Right lobe of liver (tissue), 6 donors: ENCODE results near the gene SPATA9. TPM values are rescaled to one million over a fixed set of nuclear protein-coding genes. Genes with fewer than 3 reads are reported as not detected.
"Not testable (repeated sequence)": the region's sequence is repeated elsewhere in the genome, so short reads cannot be mapped to it uniquely, and the experiment has no call there.

Experiments used
- ATAC-seq, 4 donors: fragments of 200-7000 bp; cut with Tn5 transposase; one replicate each; pipeline ENCODE4 v1.9.1; 2020; ENCODE audit warnings: mild to moderate bottlenecking in 4 of 4, moderate library complexity in 4 of 4
- DNase-seq, 3 donors: peaks; one replicate each; pipeline ENCODE4 v3.0.0-alpha.2; 2020
- H3K27ac ChIP-seq, 3 donors: fragments of 200-600 bp; one replicate each; pipeline ENCODE4 v1.8.0; 2022
- H3K27me3 ChIP-seq, 2 donors: fragments of 200-600 bp; one replicate each; pipeline ENCODE4 v1.8.0; 2022
- H3K36me3 ChIP-seq, 4 donors: fragments of 200-600 bp; sonication (generic) in 1 of 4; one replicate each; pipeline versions ENCODE4 v1.5.1 to v1.8.0; 2017 to 2022; ENCODE audit warnings: control low read depth in 1 of 4
- H3K4me1 ChIP-seq, 4 donors: fragments of 200-600 bp; sonication (generic) in 1 of 4; one replicate each; pipeline versions ENCODE4 v1.5.1 to v1.8.0; 2017 to 2022; ENCODE audit warnings: control low read depth in 1 of 4
- H3K4me3 ChIP-seq, 3 donors: fragments of 200-600 bp; one replicate each; pipeline ENCODE4 v1.8.0; 2022
- H3K9me3 ChIP-seq, 4 donors: fragments of 200-600 bp; sonication (generic) in 1 of 4; one replicate each; pipeline versions ENCODE4 v1.5.1 to v1.8.0; 2017 to 2022; ENCODE audit warnings: control low read depth in 1 of 4
- POLR2A ChIP-seq: fragments of 450-650 bp; IDR thresholded peaks from one replicate; pipeline ENCODE4 v1.6.1; 2017; ENCODE audit warnings: antibody characterized with exemption, mild to moderate bottlenecking
- whole genome bisulfite sequencing: methylation state at CpG from one replicate; pipeline ENCODE4 v1.1.6; 2018; ENCODE audit warnings: low coverage, low lambda C conversion rate; ENCODE audit not compliant: insufficient coverage; ENCODE audit errors: missing lambda C conversion rate; 5-methylcytosine and 5-hydroxymethylcytosine counted together
- intact Hi-C, 2 donors: fragments of 100-400 bp; cut with DNase I; formaldehyde crosslinking; loops; one replicate each; pipeline versions ENCODE4 v1.11.2 to v1.14.1; 2022
- total RNA-seq, 6 experiments: library from RNA; depleted of rRNA in 2 of 6; stranded (reverse); fragments of >200 nt in 2 of 6; fragmentation: NEBNext Ultra II Directional in 3 of 6; extraction: Animal tissue kit (Norgen Biotek cat#: 25700) in 3 of 6; gene quantifications; one replicate each; pipeline versions ENCODE4 v1.1.0 to v1.2.4, GENCODE V29; 2016 to 2023
- TF ChIP-seq, protein P1 (sequence below), 4 donors: fragments of 200-600 bp in 3 of 4; fragments of 450-650 bp in 1 of 4; IDR thresholded peaks; one replicate each; pipeline versions ENCODE4 v1.5.1 to v1.8.0; 2016 to 2022; ENCODE audit warnings: antibody characterized with exemption in 4 of 4, mild to moderate bottlenecking in 2 of 4
- donor health status: DM: no; HTN: yes; CAD: no.
- donor health status: DM: no; HTN: no; CAD: no.
- donor health status: DM: no; HTN: no; CAD: no.
- donor health status: DM: no; HTN: yes; CAD: no.
- donor health status: DM: no; HTN: yes; CAD: no.

SPATA9 gene
- total RNA-seq, 6 experiments from 2014 or later, result 0.35 to 0.55 (median 0.38) TPM; not detected in 2

DNA sequence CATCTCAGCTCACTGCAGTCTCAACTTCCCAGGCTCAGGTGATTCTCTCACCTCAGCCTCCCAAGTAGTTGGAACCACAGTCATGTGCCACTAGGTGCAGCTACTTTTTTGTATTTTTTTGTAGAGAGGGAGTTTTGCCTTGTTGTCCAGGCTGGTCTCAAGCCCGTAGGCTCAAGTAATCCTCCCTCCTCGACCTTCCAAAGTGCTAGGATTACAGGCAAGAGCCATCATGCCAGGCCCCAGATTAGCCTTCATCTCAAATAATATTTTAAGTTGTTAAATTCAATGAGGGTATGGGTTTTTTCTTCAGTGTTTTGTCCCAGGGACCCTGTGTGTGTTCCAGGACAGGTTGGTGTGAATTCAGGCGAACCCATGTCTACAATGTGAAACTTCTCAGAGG lies 48.7 kb downstream of the SPATA9 start:
- no peaks in the 10 kb centered on the region for H3K36me3 ChIP-seq
- no peaks in the 10 kb centered on the region for H3K27me3 ChIP-seq
- no peak for ATAC-seq
- 100% methylated on average over 3 of the region's 3 CpGs for WGBS
- no peak overlapping the region for H3K4me3 ChIP-seq
- H3K4me1 ChIP-seq, result no peaks in the 10 kb centered on the region
- no peak overlapping the region for H3K27ac ChIP-seq
- intact Hi-C loops, result no loop called here
- TF ChIP-seq, protein P1, sequence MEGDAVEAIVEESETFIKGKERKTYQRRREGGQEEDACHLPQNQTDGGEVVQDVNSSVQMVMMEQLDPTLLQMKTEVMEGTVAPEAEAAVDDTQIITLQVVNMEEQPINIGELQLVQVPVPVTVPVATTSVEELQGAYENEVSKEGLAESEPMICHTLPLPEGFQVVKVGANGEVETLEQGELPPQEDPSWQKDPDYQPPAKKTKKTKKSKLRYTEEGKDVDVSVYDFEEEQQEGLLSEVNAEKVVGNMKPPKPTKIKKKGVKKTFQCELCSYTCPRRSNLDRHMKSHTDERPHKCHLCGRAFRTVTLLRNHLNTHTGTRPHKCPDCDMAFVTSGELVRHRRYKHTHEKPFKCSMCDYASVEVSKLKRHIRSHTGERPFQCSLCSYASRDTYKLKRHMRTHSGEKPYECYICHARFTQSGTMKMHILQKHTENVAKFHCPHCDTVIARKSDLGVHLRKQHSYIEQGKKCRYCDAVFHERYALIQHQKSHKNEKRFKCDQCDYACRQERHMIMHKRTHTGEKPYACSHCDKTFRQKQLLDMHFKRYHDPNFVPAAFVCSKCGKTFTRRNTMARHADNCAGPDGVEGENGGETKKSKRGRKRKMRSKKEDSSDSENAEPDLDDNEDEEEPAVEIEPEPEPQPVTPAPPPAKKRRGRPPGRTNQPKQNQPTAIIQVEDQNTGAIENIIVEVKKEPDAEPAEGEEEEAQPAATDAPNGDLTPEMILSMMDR (IDR thresholded peaks at IDR 0.05), result no peak
- no peak for TF ChIP-seq POLR2A
- no peaks in the 10 kb centered on the region for H3K9me3 ChIP-seq
- DNase-seq, result no peak

DNA sequence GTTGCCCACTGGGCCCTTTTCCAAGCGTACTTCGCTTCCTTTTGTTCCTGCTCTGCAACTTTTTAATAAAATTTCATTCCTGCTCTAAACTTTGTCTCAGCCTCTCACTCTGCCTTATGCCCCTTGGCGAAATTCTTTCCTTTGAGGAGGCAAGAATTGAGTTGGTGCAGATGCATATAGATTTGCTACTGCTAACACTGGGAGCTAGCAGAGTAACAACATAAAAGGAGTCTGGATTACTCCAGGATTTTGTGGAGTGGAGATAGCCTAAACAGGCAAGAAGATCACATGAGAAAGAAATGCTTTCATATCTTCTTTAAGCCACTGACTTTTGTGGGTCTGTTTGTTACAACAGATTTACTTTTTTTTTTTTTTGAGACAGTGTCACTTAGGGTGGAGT lies 49.1 kb downstream of the SPATA9 start:
- no peaks in the 10 kb centered on the region for H3K4me1 ChIP-seq
- intact Hi-C loops, result no loop called here
- H3K27me3 ChIP-seq, result no peaks in the 10 kb centered on the region
- H3K9me3 ChIP-seq, result no peaks in the 10 kb centered on the region
- WGBS, result 95% methylated on average over 3 of the region's 3 CpGs
- H3K36me3 ChIP-seq, result no peaks in the 10 kb centered on the region
- no peak overlapping the region for H3K27ac ChIP-seq
- TF ChIP-seq, protein P1 (IDR thresholded peaks at IDR 0.05), result no peak
- TF ChIP-seq POLR2A, result no peak
- ATAC-seq (no peak), DNase-seq (no peak)
- H3K4me3 ChIP-seq, result no peak overlapping the region

GRCh38 chr5:95632942-95633341 lies 49.8 kb downstream of the SPATA9 start:
- H3K9me3 ChIP-seq, ATAC-seq, H3K4me3 ChIP-seq, H3K27ac ChIP-seq, H3K4me1 ChIP-seq, H3K27me3 ChIP-seq, DNase-seq, intact Hi-C loops, H3K36me3 ChIP-seq: not testable (repeated sequence)
- WGBS, result 85% methylated on average over 2 of the region's 2 CpGs

- 83% methylated on average over 4 of the region's 4 CpGs for WGBS
- ATAC-seq (peak; percentile 40 to 67 (median 52)), DNase-seq (no peak)
- H3K4me3 ChIP-seq, result no peak overlapping the region
- TF ChIP-seq, protein P1 (IDR thresholded peaks at IDR 0.05), result no peak
- TF ChIP-seq POLR2A, result no peak
- H3K9me3 ChIP-seq, result no peaks in the 10 kb centered on the region
- intact Hi-C loops, result no loop called here
- H3K36me3 ChIP-seq, result no peaks in the 10 kb centered on the region
- no peaks in the 10 kb centered on the region for H3K4me1 ChIP-seq
- no peaks in the 10 kb centered on the region for H3K27me3 ChIP-seq
- H3K27ac ChIP-seq, result no peak overlapping the region
Observed at GRCh38 chr5:95631991-95632675, 50.7 kb downstream of the SPATA9 start.

DNA sequence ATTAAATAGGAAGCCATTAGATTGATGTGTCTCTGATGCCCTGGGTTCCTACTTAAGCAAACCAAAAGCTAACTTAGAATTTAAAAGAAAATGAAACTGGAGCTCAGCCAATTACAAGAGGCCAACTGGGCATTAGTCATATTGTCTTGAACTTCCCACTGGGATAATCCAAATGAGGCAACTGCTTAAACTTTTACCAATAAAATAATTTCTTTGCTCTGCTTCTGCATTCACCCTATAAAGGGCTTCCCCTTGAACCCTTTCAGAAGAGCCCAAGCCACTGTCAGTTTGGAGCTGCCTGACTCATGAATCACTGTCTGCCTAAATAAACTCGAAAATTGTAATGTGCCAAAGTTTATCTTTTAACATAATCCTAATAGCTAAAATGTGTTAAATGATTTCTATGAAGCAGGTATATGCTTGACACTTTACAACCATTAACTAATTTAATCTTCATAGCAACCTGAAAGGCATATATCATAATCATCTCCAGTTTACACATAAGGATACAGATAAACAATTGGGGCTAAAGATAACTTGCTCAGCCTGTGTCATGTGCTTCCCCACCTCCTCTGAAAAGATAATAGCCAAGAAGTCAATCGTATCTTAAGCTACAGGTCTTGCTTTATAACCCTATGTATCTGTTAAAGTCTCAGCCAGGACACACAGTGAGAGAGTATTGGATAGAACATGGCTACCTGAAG lies 51.4 kb downstream of the SPATA9 start:
- Histone ChIP-seq H3K9me3 (no peaks in the 10 kb centered on the region), H3K4me3 (no peak overlapping the region), H3K27ac (no peak overlapping the region), H3K4me1 (no peaks in the 10 kb centered on the region), H3K27me3 (no peaks in the 10 kb centered on the region), H3K36me3 (no peaks in the 10 kb centered on the region)
- 61% methylated on average over 2 of the region's 2 CpGs for WGBS
- TF ChIP-seq POLR2A, result no peak
- TF ChIP-seq, protein P1 (IDR thresholded peaks at IDR 0.05), result no peak
- intact Hi-C loops, result no loop called here
- no peak for DNase-seq
- ATAC-seq, result peak in 2 of 4 donors; percentile 19 to 43
